ENCODE results near the gene C11orf65. TPM values are rescaled to one million over a fixed set of nuclear protein-coding genes. Genes with fewer than 3 reads are reported as not detected.

Gene C11orf65, protein sequence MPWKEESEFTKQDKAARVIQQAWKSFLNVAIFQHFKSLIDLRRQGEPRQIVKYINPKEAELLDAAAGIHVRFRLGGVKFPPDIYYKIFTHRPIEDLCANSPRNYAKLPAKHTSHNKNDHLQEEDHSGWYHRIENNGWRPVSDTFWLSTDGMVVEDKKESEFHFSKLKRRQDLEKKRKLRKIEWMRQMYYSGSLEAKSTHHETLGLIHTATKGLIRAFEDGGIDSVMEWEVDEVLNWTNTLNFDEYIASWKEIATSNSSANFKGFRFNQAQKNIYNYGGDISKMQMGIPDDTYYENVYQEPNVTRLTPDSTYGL
- total RNA-seq (ENCODE audit: low replicate concordance), result 0.70 and 1.0 TPM in 2 replicates
- long read RNA-seq, partial matches to known transcripts, result 0 of 1 reads
- long read RNA-seq, other reads (novel, unspliced or antisense), result 1 of 1 reads

DNA sequence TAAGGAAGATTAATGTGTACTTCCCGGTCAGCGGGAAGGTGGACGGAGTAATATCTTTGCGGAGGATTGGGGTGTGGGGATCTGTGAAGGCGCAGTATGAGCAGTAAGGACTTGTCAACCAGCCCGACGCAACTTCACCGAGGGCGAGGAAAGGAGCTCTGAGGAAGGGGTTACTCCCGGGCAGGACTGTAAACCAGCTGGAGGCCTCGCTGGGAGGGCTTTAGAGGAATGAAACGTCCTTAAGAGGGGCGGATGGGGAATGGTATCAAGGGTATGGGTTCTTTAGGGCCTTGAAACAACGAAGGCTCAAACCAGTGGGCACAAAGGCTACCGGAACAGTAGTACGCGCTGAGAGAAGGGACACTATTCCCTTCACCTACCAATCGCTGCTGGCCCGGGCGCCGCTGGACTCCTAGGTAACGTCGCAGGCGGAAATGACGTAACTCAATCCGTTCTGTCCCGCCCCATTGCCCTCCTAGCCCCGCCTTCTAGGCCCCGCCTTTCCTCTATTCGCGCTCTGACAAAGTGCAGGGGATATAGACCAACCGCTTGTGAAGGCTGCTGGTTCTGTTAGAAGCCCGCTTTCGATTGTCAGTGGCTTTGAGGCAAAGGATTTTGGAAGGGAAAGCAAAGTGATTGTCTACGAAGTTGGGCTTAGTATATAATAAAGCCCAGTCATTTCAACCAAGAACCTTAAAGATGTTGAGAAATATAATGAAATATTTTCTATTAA, at the start of gene C11orf65:
TSS of gene C11orf65 (minus strand) at position 439 of the 733 bp plus-strand sequence. CDS start 5,970 bp downstream, outside the sequence.
- Mint-ChIP-seq H3K9me3 (no peaks in the 10 kb centered on the region), H3K27ac (peak within 1 kb of the TSS; percentile 100), H3K36me3 (no peaks in the 10 kb centered on the region), H3K4me3 (peak within 1 kb of the TSS; percentile 99), H3K27me3 (no peaks in the 10 kb centered on the region), H3K4me1 (ENCODE audit: unreplicated experiment) (peaks cover 4% of the 10 kb centered on the region)
- peak; percentile 93 for DNase-seq (ENCODE audit: extremely low spot score, unreplicated experiment)
- TF ChIP-seq, protein P1, sequence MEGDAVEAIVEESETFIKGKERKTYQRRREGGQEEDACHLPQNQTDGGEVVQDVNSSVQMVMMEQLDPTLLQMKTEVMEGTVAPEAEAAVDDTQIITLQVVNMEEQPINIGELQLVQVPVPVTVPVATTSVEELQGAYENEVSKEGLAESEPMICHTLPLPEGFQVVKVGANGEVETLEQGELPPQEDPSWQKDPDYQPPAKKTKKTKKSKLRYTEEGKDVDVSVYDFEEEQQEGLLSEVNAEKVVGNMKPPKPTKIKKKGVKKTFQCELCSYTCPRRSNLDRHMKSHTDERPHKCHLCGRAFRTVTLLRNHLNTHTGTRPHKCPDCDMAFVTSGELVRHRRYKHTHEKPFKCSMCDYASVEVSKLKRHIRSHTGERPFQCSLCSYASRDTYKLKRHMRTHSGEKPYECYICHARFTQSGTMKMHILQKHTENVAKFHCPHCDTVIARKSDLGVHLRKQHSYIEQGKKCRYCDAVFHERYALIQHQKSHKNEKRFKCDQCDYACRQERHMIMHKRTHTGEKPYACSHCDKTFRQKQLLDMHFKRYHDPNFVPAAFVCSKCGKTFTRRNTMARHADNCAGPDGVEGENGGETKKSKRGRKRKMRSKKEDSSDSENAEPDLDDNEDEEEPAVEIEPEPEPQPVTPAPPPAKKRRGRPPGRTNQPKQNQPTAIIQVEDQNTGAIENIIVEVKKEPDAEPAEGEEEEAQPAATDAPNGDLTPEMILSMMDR (conservative IDR thresholded peaks at IDR 0.05), result no peak

DNA sequence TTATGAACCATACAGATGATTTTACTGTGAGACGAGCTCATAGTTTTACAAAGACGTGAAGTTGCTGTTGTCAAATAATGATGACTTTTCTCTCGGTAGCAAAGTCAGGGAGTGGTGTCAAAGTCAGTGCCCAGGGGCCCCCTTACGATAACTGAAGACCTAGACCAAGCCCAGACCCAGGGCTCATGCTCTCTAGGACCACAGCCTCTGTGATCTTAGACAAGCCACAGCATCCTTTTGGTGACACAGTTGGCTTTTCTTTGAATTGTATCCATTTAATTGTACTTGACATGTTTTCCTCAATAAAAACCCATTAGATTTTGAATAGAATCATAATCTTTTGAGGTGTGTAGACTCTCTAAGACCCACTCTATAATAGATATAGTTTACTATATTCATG, 48.8 kb upstream of the C11orf65 start:
- TF ChIP-seq, protein P1 (conservative IDR thresholded peaks at IDR 0.05), result no peak
- Mint-ChIP-seq H3K36me3 (peaks cover 24% of the 10 kb centered on the region), H3K4me3 (no peak overlapping the region), H3K27me3 (no peaks in the 10 kb centered on the region), H3K4me1 (ENCODE audit: unreplicated experiment) (no peaks in the 10 kb centered on the region), H3K27ac (no peak overlapping the region), H3K9me3 (no peaks in the 10 kb centered on the region)
- DNase-seq (ENCODE audit: extremely low spot score, unreplicated experiment), result no peak

DNA sequence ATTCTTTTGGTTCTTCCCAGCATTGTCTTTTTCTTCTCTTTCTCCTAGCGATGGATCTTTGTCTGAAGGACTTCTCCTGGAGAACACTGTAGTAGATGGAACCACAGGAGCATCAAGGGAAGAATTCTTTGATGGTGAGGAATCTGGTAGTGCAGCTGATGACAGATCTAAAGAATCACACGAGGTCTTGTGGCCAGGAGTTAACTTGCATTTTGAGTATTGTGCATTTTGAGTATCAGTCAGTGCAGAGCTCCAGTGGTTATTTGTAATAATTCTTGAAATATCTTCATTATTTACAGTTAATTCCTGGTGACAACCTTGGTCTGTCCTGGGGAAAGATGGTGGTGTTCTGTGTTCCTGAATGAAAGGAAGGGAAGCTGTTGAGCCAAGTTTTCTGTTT, 45.4 kb upstream of the C11orf65 start:
- Mint-ChIP-seq H3K4me3 (no peak overlapping the region), H3K9me3 (peaks cover 5% of the 10 kb centered on the region), H3K4me1 (ENCODE audit: unreplicated experiment) (no peaks in the 10 kb centered on the region), H3K27me3 (no peaks in the 10 kb centered on the region), H3K27ac (no peak overlapping the region), H3K36me3 (peaks cover 36% of the 10 kb centered on the region)
- DNase-seq (ENCODE audit: extremely low spot score, unreplicated experiment), result no peak
- TF ChIP-seq, protein P1 (conservative IDR thresholded peaks at IDR 0.05), result no peak

DNA sequence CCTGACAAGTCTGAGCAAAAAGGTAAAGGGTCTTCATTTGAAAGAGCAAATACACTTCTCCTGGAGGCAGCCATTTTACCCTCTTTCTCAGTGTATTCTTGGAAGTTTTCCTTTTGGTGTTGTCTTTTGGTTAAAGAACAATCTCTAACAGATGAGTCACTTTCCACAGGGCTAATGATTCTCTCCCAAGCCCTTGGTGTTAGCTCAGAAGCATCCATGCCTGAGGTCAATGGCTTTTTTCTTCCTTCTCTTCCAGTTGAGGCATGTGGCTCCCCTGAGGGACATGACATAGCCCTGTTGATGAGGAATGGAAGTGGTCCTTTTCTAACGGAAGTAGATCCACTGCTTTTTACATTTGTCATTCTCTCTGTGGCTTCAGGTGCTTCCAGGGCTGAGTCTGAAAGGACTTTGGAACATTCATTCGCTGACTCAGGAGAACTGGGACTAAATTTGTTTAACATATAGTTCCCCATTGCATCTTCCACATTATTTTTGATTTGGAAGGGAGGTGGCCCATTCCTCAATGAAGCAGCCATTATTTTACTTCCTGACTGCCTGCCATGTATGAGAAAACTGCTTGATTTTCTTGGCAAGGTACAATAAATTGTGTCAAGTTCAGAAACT, 44.6 kb upstream of the C11orf65 start:
- DNase-seq (ENCODE audit: extremely low spot score, unreplicated experiment), result no peak
- Mint-ChIP-seq H3K4me3 (no peak overlapping the region), H3K27me3 (no peaks in the 10 kb centered on the region), H3K9me3 (peaks cover 5% of the 10 kb centered on the region), H3K36me3 (peaks cover 42% of the 10 kb centered on the region), H3K27ac (no peak overlapping the region), H3K4me1 (ENCODE audit: unreplicated experiment) (no peaks in the 10 kb centered on the region)
- TF ChIP-seq, protein P1 (conservative IDR thresholded peaks at IDR 0.05), result no peak

DNA sequence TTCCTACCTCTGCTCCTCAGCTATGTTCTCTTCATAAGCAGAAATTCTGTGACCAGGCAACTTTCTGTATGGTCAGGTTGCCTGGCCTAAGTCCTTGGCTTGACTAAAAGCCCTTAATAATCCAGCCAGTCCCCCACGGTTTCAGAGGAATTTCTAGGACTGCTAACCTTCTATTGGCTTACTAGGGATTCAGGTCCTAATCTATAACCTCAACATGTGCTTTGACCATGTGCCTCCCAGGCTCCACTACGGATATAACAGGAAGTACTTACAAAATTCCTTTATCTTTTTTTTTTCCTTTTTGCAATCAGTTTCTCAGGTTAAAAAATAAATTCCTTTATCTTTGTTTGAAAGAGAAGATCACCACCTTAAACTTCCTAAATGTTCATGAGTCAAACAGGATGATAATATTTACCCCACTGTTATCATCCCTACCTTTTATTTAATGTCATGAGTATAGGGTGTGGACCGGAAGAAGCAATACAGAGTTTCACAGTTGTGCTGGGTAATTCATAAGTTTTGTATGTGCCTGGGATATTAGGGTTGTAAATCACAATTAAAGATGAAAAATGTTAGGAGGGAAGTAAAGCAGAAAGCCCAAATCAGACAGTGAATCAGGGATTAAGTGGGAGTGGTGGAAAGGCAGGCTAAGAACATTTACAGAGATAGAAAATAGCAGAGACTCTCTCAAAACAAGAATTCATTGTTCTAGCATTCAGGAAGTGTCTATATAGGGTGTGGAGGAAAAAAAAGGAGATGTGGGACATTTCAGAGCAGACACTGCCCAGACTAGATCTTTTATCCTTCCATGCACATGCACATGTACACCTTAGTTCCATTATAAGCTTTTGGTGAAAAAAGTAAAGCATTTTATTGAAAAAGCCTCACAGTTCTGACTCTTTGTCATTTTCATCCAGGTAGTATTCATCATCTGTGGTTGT, 41.6 kb upstream of the C11orf65 start:
- no peak for DNase-seq (ENCODE audit: extremely low spot score, unreplicated experiment)
- peak overlapping the region; percentile 81 for H3K27ac Mint-ChIP-seq

More for the DNA sequence above, 41.6 kb upstream of the C11orf65 start:
- Mint-ChIP-seq H3K4me3 (peak overlapping the region; percentile 17), H3K36me3 (peaks cover 35% of the 10 kb centered on the region), H3K4me1 (ENCODE audit: unreplicated experiment) (no peaks in the 10 kb centered on the region), H3K9me3 (peaks cover 5% of the 10 kb centered on the region), H3K27me3 (no peaks in the 10 kb centered on the region)
- TF ChIP-seq, protein P1 (conservative IDR thresholded peaks at IDR 0.05), result no peak
